Endothelial cell (in vitro differentiated cells): ENCODE results near the gene RNASE11. TPM values are rescaled to one million over a fixed set of nuclear protein-coding genes. Genes with fewer than 3 reads are reported as not detected.

ENCODE experiments used
- total RNA-seq: library from RNA; stranded (reverse); fragmentation: NEBNext Ultra II Directional; extraction: Animal tissue kit (Norgen Biotek cat#: 25700); gene quantifications from one replicate; pipeline ENCODE4 v1.2.1, GENCODE V29; 2021; ENCODE audit not compliant: unreplicated experiment

RNASE11 gene
- total RNA-seq, 1 donor from 2014 or later = 0.31 TPM

Other genes starting within 250 kb of the RNASE11 start
- gene PARP2, start 244.4 kb downstream of the RNASE11 start, total RNA-seq = 24.4 TPM
- gene TEP1, start 174.5 kb downstream of the RNASE11 start, total RNA-seq = 44.0 TPM
- 0.08 TPM for gene KLHL33, start 151.8 kb downstream of the RNASE11 start, total RNA-seq
- gene OSGEP, start 133.2 kb downstream of the RNASE11 start, total RNA-seq = 46.1 TPM
- gene APEX1, start 132.8 kb downstream of the RNASE11 start, total RNA-seq = 230 TPM
- gene PIP4P1, start 126.6 kb downstream of the RNASE11 start, total RNA-seq = 36.8 TPM
- 322 TPM for gene PNP, start 118.6 kb downstream of the RNASE11 start, total RNA-seq
- 10.7 TPM for gene RNASE10, start 82.5 kb downstream of the RNASE11 start, total RNA-seq
- gene RNASE9, start 27.0 kb downstream of the RNASE11 start, total RNA-seq = not detected
- not detected for gene RNASE12, start 3.4 kb upstream of the RNASE11 start, total RNA-seq
- gene OR6S1, start 53.7 kb upstream of the RNASE11 start, total RNA-seq = not detected
- gene RNASE4, start 96.6 kb upstream of the RNASE11 start, total RNA-seq = 1.0 TPM
- gene ANG, start 100.8 kb upstream of the RNASE11 start, total RNA-seq = 6.5 TPM
- gene EDDM3A, start 157.9 kb upstream of the RNASE11 start, total RNA-seq = not detected
- gene EDDM3B, start 180.4 kb upstream of the RNASE11 start, total RNA-seq = not detected
- 13.7 TPM for gene RNASE6, start 193.3 kb upstream of the RNASE11 start, total RNA-seq
- gene RNASE1, start 214.8 kb upstream of the RNASE11 start, total RNA-seq = 31.6 TPM